HepG2 (cell line): ENCODE data around the gene TTPAL. TPM values are rescaled to one million over a fixed set of nuclear protein-coding genes. Genes with fewer than 3 reads are reported as not detected.

ENCODE experiments used
- GTF2F1 ChIP-seq: fragments of 150-350 bp; IDR thresholded peaks from 2 replicates; pipeline ENCODE4 v1.6.1; 2014; ENCODE audit warnings: low read length
- GZF1 ChIP-seq: sonication (generic); formaldehyde crosslinking; IDR thresholded peaks from 2 replicates; pipeline ENCODE4 v1.5.1; 2020; ENCODE audit warnings: mild to moderate bottlenecking, missing genetic modification reagents
- HOXD1 ChIP-seq: sonication (generic); formaldehyde crosslinking; IDR thresholded peaks from 2 replicates; pipeline ENCODE4 v1.5.0; 2020; ENCODE audit warnings: missing genetic modification reagents
- NCOA5 ChIP-seq: sonication (generic); formaldehyde crosslinking; IDR thresholded peaks from 2 replicates; pipeline ENCODE4 v1.4.0; 2020; ENCODE audit warnings: missing genetic modification reagents
- NFKBIZ ChIP-seq: IDR thresholded peaks from 2 replicates; pipeline ENCODE4 v1.6.1; 2018; ENCODE audit warnings: missing genetic modification reagents, missing compliant biosample characterization
- NR2F2 ChIP-seq: IDR thresholded peaks from 2 replicates; pipeline ENCODE4 v1.6.1; 2012; ENCODE audit warnings: low read depth, inconsistent platforms, borderline replicate concordance
- PCBP1 ChIP-seq: fragments of 200-400 bp; formaldehyde crosslinking; IDR thresholded peaks from 2 replicates; pipeline ENCODE4 v1.6.1; 2017; ENCODE audit warnings: mild to moderate bottlenecking, low read depth, low read length, borderline replicate concordance
- POGZ ChIP-seq: sonication (generic); formaldehyde crosslinking; IDR thresholded peaks from 2 replicates; pipeline ENCODE4 v1.4.0; 2020; ENCODE audit warnings: mild to moderate bottlenecking, missing genetic modification reagents
- ZBTB21 ChIP-seq: sonication (generic); formaldehyde crosslinking; IDR thresholded peaks from 2 replicates; pipeline ENCODE4 v1.4.0; 2020; ENCODE audit warnings: missing genetic modification reagents
- ZNF10 ChIP-seq: sonication (generic); formaldehyde crosslinking; IDR thresholded peaks from 2 replicates; pipeline ENCODE4 v1.4.0; 2020; ENCODE audit warnings: mild to moderate bottlenecking, low read depth, missing genetic modification reagents, borderline replicate concordance
- ZNF230 ChIP-seq: sonication (generic); formaldehyde crosslinking; IDR thresholded peaks from 2 replicates; pipeline ENCODE4 v1.4.0; 2020; ENCODE audit warnings: mild to moderate bottlenecking, missing genetic modification reagents
- ZNF253 ChIP-seq: sonication (generic); formaldehyde crosslinking; IDR thresholded peaks from 2 replicates; pipeline ENCODE4 v1.8.0; 2022; ENCODE audit warnings: mild to moderate bottlenecking, missing genetic modification reagents, borderline replicate concordance
- ZNF350 ChIP-seq: sonication (generic); formaldehyde crosslinking; IDR thresholded peaks from 2 replicates; pipeline ENCODE4 v1.4.0; 2020; ENCODE audit warnings: mild to moderate bottlenecking, low read depth, missing genetic modification reagents, borderline replicate concordance
- ZNF563 ChIP-seq: sonication (generic); formaldehyde crosslinking; IDR thresholded peaks from 2 replicates; pipeline ENCODE4 v1.8.0; 2022; ENCODE audit warnings: mild to moderate bottlenecking, moderate library complexity, missing genetic modification reagents
- polyA plus RNA-seq, 8 experiments: library from polyadenylated mRNA; depleted of rRNA in 3 of 8; stranded (reverse) in 7 of 8; unstranded in 1 of 8; fragments of >200 nt; fragmentation: Illumina TruSeq in 4 of 8; extraction: Trizol in 4 of 8; gene quantifications; 2 replicates each; pipeline versions ENCODE4 v1.2.1 to v1.2.3, GENCODE V29; 2011 to 2016; ENCODE audit warnings: low read depth in 4 of 8, missing spikeins in 1 of 8, mixed read lengths in 1 of 8; ENCODE audit not compliant: insufficient read depth in 1 of 8
- total RNA-seq, 5 experiments: library from RNA; depleted of rRNA; stranded (reverse); fragments of >200 nt; fragmentation: Illumina TruSeq; extraction: Trizol; gene quantifications; 2 replicates each; pipeline ENCODE4 v1.2.3, GENCODE V29; 2016; ENCODE audit warnings: low read depth in 1 of 5
- TF ChIP-seq, protein P1 (sequence below): IDR thresholded peaks from 2 replicates; pipeline ENCODE4 v1.6.1; 2018; ENCODE audit warnings: missing genetic modification reagents
- TF ChIP-seq, protein P2 (sequence below): IDR thresholded peaks from 2 replicates; pipeline ENCODE4 v1.6.1; 2016; ENCODE audit warnings: missing genetic modification reagents, missing compliant biosample characterization
- TF ChIP-seq, protein P3 (sequence below): sonication (generic); formaldehyde crosslinking; IDR thresholded peaks from 2 replicates; pipeline ENCODE4 v1.5.0; 2020; ENCODE audit warnings: missing genetic modification reagents, mild to moderate bottlenecking, borderline replicate concordance
- TF ChIP-seq, protein P4 (sequence below): IDR thresholded peaks from 2 replicates; pipeline ENCODE4 v1.6.1; 2016; ENCODE audit warnings: missing compliant biosample characterization, missing genetic modification reagents, borderline replicate concordance
- TF ChIP-seq, protein P5 (sequence below): IDR thresholded peaks from 2 replicates; pipeline ENCODE4 v1.4.0; 2020; ENCODE audit warnings: mild to moderate bottlenecking, missing genetic modification reagents
- TF ChIP-seq, protein P6 (sequence below): sonication (generic); formaldehyde crosslinking; IDR thresholded peaks from 2 replicates; pipeline ENCODE4 v1.8.1; 2023; ENCODE audit warnings: mild to moderate bottlenecking, missing genetic modification reagents

The TTPAL gene
- total and polyA plus RNA-seq, 2 of the 13 experiments (the other 11 are each of a cell fraction or from before 2014, with no cell fraction given) = 4.3 to 18.8 TPM

DNA sequence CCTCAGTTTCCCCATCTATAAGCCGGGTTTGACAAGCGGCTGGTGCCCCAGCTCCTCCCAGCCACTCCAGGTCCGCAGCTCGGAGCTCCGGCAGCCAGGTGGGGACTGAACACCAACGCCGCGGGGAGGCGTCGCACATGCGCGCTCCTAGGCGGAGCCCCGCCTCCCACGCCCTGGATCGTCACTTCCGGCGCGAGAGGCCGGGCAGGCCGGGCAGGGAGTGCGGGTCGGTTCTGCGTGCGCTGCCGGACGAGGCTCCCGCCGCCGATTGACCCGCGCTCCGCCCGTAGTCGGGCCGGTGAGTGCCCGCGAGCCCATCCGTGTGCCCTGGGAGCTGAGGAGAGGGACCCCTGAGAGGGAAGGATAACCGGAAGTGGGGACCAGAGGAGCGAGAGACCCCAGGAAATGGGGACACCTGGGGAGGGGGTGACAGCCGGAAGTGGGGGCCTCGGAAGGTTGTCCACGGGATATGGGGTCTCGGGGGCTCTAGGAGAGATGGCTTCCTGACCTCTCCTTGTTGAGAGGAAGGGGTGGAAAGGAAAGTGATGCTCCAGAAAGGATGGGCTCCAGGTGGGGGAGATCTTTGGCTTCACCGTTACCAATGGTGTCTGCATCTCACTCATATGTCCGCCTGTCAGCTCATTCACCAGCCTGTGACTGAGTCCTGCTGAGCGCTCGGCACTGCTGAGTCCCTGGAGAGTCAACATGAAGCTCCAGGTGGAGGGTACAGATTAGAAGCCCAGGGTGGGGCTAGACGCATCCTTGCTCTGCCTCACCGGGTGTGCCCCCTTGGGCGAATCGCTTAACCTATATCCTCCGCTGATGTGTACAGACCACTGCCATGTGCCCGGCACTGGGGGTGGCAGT is at the start of gene TTPAL (continued):
- TF ChIP-seq GZF1 (CRISPR knock-in tag) (no peak; the same call in 1 of the 2 replicates), ZNF563 (CRISPR knock-in tag) (peak; percentile 98), NR2F2 (no peak; the same call in 1 of the 2 replicates), POGZ (CRISPR knock-in tag) (peak; percentile 97), NCOA5 (no peak), ZBTB21 (CRISPR knock-in tag) (no peak), ZNF10 (CRISPR knock-in tag) (no peak), PCBP1 (0 out of 2 replicates have a peak, but pooled peaks have one; percentile 71), GTF2F1 (0 out of 2 replicates have a peak, but pooled peaks have one; percentile 36), NFKBIZ (CRISPR knock-in tag) (peak; percentile 89; the same call in 1 of the 2 replicates), ZNF230 (CRISPR knock-in tag) (peak; percentile 99), ZNF350 (CRISPR knock-in tag) (peak; percentile 87; the same call in 1 of the 2 replicates), HOXD1 (CRISPR knock-in tag) (no peak), ZNF253 (CRISPR knock-in tag) (0 out of 2 replicates have a peak, but pooled peaks have one; percentile 78)
- TF ChIP-seq, protein P1, sequence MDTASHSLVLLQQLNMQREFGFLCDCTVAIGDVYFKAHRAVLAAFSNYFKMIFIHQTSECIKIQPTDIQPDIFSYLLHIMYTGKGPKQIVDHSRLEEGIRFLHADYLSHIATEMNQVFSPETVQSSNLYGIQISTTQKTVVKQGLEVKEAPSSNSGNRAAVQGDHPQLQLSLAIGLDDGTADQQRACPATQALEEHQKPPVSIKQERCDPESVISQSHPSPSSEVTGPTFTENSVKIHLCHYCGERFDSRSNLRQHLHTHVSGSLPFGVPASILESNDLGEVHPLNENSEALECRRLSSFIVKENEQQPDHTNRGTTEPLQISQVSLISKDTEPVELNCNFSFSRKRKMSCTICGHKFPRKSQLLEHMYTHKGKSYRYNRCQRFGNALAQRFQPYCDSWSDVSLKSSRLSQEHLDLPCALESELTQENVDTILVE = peak; percentile 65
- TF ChIP-seq, protein P2, sequence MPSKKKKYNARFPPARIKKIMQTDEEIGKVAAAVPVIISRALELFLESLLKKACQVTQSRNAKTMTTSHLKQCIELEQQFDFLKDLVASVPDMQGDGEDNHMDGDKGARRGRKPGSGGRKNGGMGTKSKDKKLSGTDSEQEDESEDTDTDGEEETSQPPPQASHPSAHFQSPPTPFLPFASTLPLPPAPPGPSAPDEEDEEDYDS (CRISPR knock-in tag) = peak; percentile 94
- TF ChIP-seq, protein P3, sequence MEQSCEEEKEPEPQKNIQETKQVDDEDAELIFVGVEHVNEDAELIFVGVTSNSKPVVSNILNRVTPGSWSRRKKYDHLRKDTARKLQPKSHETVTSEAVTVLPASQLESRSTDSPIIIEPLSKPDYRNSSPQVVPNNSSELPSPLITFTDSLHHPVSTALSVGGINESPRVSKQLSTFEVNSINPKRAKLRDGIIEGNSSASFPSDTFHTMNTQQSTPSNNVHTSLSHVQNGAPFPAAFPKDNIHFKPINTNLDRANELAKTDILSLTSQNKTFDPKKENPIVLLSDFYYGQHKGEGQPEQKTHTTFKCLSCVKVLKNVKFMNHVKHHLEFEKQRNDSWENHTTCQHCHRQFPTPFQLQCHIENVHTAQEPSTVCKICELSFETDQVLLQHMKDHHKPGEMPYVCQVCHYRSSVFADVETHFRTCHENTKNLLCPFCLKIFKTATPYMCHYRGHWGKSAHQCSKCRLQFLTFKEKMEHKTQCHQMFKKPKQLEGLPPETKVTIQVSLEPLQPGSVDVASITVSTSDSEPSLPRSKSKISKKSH (CRISPR knock-in tag) = peak; percentile 65
- TF ChIP-seq, protein P4, sequence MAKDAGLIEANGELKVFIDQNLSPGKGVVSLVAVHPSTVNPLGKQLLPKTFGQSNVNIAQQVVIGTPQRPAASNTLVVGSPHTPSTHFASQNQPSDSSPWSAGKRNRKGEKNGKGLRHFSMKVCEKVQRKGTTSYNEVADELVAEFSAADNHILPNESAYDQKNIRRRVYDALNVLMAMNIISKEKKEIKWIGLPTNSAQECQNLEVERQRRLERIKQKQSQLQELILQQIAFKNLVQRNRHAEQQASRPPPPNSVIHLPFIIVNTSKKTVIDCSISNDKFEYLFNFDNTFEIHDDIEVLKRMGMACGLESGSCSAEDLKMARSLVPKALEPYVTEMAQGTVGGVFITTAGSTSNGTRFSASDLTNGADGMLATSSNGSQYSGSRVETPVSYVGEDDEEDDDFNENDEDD (CRISPR knock-in tag) = peak; percentile 91; the same call in 1 of the 2 replicates
- TF ChIP-seq, protein P5, sequence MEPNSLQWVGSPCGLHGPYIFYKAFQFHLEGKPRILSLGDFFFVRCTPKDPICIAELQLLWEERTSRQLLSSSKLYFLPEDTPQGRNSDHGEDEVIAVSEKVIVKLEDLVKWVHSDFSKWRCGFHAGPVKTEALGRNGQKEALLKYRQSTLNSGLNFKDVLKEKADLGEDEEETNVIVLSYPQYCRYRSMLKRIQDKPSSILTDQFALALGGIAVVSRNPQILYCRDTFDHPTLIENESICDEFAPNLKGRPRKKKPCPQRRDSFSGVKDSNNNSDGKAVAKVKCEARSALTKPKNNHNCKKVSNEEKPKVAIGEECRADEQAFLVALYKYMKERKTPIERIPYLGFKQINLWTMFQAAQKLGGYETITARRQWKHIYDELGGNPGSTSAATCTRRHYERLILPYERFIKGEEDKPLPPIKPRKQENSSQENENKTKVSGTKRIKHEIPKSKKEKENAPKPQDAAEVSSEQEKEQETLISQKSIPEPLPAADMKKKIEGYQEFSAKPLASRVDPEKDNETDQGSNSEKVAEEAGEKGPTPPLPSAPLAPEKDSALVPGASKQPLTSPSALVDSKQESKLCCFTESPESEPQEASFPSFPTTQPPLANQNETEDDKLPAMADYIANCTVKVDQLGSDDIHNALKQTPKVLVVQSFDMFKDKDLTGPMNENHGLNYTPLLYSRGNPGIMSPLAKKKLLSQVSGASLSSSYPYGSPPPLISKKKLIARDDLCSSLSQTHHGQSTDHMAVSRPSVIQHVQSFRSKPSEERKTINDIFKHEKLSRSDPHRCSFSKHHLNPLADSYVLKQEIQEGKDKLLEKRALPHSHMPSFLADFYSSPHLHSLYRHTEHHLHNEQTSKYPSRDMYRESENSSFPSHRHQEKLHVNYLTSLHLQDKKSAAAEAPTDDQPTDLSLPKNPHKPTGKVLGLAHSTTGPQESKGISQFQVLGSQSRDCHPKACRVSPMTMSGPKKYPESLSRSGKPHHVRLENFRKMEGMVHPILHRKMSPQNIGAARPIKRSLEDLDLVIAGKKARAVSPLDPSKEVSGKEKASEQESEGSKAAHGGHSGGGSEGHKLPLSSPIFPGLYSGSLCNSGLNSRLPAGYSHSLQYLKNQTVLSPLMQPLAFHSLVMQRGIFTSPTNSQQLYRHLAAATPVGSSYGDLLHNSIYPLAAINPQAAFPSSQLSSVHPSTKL = peak; percentile 82
- TF ChIP-seq, protein P6, sequence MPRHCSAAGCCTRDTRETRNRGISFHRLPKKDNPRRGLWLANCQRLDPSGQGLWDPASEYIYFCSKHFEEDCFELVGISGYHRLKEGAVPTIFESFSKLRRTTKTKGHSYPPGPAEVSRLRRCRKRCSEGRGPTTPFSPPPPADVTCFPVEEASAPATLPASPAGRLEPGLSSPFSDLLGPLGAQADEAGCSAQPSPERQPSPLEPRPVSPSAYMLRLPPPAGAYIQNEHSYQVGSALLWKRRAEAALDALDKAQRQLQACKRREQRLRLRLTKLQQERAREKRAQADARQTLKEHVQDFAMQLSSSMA (CRISPR knock-in tag) = peak; percentile 96; the same call in 1 of the 2 replicates
